ENCODE data around the gene PAM.
"Not testable (repeated sequence)": the region's sequence is repeated elsewhere in the genome, so short reads cannot be mapped to it uniquely, and the experiment has no call there.

The PAM gene

DNA sequence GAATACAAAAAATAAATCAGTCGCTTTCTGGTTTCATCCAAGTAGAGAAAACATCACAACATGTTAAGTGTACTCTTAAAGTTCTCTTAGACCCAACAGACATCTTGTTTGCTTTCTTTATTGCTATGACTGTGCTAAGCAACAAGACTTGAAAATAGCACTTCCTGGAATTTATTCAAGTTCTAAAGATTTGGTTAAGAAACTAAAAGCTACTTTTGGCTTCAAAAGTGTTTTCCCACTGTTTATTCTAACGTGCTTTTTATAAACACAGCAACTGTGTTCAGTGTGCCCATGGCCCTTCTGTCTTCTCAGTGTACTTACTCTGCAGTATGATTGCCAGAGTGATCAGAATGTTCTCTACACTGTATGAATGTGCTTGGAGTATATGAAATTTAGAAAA is 255.1 kb downstream of the PAM start:
- no peak for DNase-seq

- no peak for DNase-seq
These were observed 258.9 kb downstream of the PAM start for GRCh38 chr5:103013933-103014552.

DNA sequence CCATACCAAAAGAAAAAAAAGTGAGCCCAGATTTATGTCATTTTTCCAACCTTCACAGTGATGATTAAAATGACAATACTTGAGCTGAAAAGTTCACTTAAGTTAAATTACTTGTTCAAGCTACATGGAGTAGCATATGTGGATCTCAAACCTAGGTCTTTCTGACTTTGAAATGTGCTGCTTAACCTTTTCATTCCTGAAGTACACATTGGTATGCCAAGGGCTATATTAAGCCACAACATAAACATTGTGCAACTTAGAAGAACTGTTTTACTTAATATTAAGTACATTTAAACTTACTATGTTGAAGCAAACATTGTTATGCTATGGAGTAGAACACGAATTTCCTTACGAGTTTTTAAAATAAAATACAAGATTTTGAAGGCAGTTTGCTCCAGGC is 259.9 kb downstream of the PAM start:
- DNase-seq = no peak

DNA sequence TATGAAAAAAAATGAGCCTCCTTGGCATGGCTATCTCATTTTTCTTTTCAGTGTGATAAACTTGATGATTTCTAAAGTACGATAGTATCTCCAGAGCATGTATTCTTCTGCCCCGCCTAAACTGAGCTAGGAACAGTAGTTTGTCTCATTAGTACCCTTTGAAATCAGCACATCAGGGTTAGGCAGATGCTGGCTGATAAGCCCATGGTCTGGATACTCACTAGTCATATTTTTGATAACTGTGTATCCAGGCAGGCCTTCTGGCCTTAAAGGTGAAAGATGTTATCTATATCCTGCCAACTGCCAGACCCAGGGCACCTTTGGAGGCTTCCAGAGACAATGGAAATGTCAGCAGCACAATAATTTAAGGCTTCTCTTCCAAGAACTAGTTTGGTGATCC is 261.1 kb downstream of the PAM start:
- DNase-seq = no peak

GRCh38 chr5:103019804-103020203 is 264.7 kb downstream of the PAM start:
- no peak for DNase-seq

- DNase-seq = no peak
These were observed 266.2 kb downstream of the PAM start for GRCh38 chr5:103021314-103021713.

DNA sequence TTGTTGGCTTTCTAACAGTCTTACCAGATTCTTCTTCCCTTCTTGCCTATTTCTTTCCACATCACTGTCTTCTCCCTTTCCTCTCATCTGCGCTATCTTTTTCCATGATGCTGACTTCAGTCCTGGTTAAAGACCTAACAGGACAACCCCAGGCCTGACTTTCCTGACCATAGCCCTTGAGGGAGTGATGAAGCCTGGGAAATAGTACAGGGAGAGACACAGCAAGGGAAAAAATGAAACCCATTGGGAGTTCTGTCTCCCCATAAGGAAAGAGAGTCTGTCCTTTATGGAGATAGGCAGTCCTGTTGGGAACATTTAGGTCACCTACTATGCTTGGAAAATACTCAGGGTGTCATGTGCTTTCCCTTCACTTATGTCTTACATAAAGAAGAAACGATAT is 272.2 kb downstream of the PAM start:
- DNase-seq = no peak

DNA sequence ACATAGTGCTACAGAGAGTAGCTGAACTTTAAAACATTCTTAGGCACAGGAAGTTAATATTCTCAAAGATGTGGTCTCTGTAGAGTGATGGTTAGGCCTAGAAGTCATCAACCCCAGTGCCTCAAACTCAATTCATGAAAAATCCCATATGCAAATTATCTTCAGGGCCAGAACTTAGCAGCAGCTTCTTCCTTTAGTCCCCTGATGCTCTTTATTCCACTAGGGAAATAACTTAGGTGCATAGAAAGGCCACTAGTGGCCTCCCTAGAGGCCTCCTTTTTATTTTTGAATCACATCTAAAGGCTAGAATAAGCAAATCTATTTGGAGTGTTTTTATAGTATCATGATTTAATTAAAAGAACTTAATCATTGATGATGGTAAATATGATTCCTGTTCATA is 276.5 kb downstream of the PAM start:
- no peak for DNase-seq

GRCh38 chr5:103033696-103034095 is 278.6 kb downstream of the PAM start:
- DNase-seq = no peak

- no peak for DNase-seq
These were observed 279.7 kb downstream of the PAM start for GRCh38 chr5:103034662-103035392.

- no peak for DNase-seq
These were observed 280.6 kb downstream of the PAM start for GRCh38 chr5:103035701-103036100.

DNA sequence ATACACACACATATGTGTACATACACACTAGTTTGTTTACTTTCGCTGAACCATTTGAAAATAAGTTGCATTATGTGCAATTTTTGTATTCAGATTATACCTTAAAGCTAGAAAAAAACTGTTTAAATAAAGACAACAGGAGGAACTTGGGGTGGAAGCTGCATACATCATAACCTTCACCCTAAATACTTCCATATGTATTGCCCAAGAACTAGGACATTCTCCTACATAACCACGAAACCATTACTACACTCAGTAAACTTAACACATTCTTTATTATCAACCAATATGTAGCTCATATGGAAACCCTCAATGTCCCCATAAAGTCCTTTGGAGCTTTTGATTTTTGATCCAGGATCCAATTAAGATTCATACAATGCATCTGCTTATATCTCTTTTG is 281.5 kb downstream of the PAM start:
- DNase-seq = no peak

DNA sequence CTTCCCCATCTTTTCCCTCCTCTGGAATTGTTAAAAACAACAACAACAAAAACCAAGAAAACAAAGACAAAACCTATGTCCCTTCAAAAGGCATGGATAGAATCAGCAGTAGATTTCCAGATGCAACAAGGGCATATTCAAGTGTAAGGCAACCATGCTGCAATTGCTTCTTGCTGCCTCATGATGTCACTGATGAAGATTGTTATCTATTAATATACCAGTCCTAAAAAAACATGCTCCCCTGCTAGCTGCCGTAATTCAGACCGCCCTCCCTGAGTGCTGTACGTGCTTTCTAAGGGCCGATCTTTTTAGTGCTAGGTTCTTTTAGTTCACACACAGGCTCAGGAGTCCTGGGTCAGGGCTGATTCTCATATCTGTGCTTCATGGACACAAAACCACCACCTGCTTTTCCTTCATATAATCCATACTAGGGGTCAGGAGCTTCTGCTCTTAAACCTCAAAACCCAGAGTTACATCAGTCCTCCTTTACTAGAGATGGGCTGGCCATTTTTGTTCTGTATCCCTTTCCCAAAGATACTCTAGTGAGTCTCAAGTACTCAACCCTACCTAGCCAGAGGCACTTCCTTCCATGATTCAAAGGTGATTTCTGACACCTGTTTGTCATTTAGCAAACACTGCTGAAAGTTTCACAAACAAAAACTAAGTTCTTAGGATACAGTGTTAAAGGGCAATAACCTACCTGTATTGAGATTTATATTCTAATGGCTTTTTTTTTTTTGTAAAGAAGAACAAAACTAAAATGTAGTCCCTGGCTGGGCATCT is 282.8 kb downstream of the PAM start:
- no peak for DNase-seq

- DNase-seq = no peak
These were observed 286.1 kb downstream of the PAM start for GRCh38 chr5:103041071-103041676.

GRCh38 chr5:103046706-103047105 is 291.6 kb downstream of the PAM start:
- not testable (repeated sequence) for DNase-seq

DNA sequence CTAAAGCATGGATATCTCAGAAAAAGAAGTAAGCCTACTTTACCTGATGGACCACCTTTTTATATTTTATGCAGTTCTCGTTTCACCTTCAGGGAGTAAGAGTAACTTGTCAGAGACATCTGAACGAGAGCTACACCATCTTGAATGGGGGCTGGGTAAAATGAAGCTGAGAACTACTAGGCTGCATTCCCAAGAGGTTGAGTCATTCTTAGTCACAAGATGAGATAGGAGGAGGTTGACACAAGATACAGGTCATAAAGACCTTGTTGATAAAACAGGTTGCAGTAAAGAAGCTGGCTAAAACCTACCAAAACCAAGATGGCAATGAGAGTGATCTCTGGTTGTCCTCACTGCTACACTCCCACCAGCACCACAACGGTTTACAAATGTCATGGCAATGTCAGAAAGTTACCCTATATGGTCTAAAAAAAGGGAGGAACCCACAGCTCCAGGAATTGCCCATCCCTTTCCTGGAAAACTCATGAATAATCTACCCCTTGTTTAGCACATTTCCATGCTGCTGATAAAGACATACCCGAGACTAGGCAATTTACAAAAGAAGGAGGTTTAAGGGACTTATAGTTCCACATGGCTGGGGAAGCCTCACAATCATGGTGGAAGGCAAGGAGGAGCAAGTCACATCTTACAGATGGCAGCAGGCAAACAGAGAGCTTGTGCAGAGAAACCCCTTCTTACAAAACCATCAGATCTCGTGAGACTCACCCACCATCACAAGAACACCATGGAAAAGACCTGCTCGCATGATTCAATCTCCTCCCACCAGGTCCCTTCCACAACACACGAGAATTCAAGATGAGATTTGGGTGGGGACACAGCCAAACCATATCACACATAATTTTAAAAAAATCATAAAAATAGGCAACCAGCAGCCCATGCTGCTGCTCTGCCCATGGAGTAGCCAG is 302.4 kb downstream of the PAM start:
- DNase-seq = no peak

DNA sequence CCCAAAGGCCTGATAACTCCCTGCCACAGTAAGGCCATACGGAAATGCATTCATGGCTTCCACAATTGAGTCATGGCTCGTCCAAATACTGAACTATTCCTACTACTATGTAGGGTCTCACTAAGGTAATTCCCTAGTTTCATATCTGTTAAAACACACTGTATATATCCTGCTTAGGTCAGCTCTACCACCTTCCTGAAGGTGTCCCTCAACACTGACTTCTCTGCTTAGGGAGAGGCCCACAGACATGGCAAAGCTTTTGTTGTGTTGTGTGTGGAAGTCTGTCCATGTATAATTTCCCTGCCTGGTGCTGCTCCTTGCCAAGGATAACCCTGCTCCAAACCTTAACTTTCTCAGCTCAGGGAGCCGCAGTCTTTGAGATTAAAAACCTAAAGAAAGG is 304.4 kb downstream of the PAM start:
- no peak for DNase-seq

- DNase-seq = no peak
These were observed 305.4 kb downstream of the PAM start for GRCh38 chr5:103060424-103060954.

- DNase-seq = no peak
These were observed 311.2 kb downstream of the PAM start for GRCh38 chr5:103066326-103066725.

- not testable (repeated sequence) for DNase-seq
These were observed 318.4 kb downstream of the PAM start for GRCh38 chr5:103073500-103073899.

DNA sequence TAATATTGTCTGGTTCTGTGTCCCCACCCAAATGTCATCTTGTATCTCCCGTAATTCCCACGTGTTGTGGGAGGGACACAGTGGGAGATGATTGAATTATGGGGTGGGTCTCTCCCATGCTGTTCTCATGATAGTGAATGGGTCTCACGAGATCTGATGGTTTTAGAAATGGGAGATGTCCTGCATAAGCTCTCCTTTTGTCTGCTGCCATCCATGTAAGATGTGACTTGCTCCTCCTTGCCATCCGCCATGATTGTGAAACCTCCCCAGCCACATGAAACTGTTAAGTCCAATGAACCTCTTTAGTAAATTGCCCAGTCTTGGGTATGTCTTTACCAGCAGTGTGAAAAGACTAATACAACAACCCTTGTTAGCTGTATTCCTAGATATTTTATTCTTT is 320.3 kb downstream of the PAM start:
- DNase-seq = no peak

All from activated gamma-delta T cell treated with Interleukin-2 at 50 U/mL for 16 hours (primary cell).